Measurements from ENCODE around the gene VPS39.

GRCh38 chr15:42202653-42203052, 5.5 kb downstream of the VPS39 start:
- TF ChIP-seq CTCF (conservative IDR thresholded peaks at IDR 0.05 in 1 of 2, IDR thresholded peaks at IDR 0.05 in 1 of 2; ENCODE audit: low read depth in 1 of 2, low read length in 2 of 2): no peak
- no peak for TF ChIP-seq EZH2 (IDR thresholded peaks at IDR 0.05; ENCODE audit: low read length, missing control alignments)

Data from fibroblast of lung (primary cell).